ENCODE results near the gene ITGA3.

The ITGA3 gene

DNA sequence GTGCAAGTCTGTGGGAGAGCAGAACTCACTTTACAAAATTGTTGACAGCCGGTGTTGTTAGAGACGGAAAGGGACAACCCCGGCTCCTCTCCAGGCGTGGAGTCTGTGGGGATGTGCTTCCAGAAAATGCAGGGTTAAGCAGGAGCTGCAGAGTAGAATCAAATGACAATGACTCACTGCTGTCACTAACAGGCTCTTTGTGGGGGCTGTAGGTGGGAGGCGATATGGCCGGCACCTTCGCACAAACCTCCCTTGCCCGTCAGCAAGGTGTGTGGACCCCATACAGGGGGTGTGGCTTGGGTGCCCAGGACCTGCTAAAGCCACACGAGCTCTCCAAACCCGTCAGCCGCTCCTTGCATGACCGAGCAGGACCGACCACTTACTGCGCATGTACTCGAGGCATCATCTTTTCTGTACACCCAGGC, 45.0 kb downstream of the ITGA3 start:
- no peak overlapping the region for H3K27ac ChIP-seq
- TF ChIP-seq ZFX (IDR thresholded peaks at IDR 0.05; ENCODE audit: borderline replicate concordance): no peak
- TF ChIP-seq, protein P1, sequence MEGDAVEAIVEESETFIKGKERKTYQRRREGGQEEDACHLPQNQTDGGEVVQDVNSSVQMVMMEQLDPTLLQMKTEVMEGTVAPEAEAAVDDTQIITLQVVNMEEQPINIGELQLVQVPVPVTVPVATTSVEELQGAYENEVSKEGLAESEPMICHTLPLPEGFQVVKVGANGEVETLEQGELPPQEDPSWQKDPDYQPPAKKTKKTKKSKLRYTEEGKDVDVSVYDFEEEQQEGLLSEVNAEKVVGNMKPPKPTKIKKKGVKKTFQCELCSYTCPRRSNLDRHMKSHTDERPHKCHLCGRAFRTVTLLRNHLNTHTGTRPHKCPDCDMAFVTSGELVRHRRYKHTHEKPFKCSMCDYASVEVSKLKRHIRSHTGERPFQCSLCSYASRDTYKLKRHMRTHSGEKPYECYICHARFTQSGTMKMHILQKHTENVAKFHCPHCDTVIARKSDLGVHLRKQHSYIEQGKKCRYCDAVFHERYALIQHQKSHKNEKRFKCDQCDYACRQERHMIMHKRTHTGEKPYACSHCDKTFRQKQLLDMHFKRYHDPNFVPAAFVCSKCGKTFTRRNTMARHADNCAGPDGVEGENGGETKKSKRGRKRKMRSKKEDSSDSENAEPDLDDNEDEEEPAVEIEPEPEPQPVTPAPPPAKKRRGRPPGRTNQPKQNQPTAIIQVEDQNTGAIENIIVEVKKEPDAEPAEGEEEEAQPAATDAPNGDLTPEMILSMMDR (IDR thresholded peaks at IDR 0.05): no peak

DNA sequence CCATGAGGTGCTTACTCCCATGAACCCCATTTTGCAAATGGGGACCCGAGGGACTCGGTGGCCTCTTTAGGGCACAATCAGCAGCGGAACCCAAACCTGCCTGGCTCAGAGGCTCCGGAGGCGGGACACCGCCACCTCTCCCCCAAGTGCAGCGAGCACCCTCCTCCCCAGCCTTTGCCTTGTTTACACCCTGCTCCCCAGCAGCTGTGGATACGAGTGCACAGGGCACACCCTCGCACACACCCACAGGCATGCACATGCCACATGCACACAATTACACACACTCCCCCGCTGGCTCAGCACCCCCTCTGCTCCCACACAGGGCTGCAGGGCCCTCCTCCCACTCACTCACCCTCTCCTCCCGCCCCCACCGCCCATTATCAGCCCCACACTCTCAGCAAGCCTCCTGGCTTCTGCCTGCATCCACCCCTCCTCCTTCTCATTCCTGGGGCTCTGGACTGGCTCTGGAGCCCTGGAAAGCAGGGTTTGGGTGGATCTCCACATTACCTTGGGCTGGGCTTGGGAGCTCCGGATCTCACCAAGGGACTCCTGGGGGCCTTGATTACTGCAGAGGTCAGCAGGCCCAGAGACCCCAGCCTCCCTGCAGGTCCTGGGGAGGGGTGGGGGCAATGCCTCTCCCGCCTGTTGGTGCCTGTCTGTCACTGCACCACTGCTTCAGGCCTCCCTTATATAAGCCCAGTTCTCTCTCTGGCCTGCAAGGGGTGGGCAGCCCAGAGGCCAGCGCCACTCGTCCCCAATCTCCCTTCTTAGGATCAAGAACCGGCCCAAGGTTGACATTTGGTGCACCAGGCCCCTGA, 45.6 kb downstream of the ITGA3 start:
- no peak overlapping the region for H3K27ac ChIP-seq
- no peak for TF ChIP-seq ZFX (IDR thresholded peaks at IDR 0.05; ENCODE audit: borderline replicate concordance)
- TF ChIP-seq, protein P1 (IDR thresholded peaks at IDR 0.05): no peak

DNA sequence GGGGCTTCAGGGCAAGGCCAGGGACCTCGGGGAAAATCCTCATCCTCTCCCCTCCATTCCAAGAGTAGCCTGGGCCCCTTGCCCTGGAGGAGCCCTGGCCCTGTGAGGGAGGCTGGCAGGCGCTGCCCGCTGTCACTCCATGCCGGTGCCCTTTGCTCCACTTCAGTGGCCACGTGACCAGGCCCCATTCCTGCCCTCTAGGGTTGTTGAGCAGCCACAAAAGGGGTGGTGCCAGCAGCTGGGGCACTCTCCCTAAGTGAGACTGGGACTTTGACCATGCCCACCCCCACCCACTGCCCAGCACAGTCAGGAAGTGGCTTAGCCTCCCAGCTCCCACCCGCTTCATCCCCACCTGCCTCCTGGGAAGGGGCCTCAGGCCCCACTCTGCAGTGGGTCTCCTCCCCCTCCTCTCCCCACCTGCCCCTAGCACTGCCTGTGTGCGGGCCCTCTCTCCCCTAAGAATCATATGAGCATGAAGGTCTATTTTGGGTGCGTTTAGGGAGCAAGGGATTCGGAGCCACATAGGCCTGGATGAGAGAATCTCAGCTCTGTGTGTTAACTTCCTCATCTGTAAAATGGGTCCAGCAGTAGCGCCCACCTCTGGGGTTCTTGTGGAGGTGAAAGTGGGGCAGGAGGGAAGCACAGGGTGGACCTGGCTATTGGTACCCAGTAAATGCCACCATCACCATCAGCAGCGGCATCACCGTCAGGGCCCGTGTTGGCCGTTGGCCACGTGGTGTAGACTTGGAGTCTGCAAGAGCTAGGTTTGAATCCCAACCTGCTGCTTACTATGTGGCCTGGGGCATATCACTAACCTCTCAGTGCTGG, 46.5 kb downstream of the ITGA3 start:
- TF ChIP-seq ZFX (IDR thresholded peaks at IDR 0.05; ENCODE audit: borderline replicate concordance): no peak
- TF ChIP-seq, protein P1 (IDR thresholded peaks at IDR 0.05): no peak
- H3K27ac ChIP-seq: no peak overlapping the region

DNA sequence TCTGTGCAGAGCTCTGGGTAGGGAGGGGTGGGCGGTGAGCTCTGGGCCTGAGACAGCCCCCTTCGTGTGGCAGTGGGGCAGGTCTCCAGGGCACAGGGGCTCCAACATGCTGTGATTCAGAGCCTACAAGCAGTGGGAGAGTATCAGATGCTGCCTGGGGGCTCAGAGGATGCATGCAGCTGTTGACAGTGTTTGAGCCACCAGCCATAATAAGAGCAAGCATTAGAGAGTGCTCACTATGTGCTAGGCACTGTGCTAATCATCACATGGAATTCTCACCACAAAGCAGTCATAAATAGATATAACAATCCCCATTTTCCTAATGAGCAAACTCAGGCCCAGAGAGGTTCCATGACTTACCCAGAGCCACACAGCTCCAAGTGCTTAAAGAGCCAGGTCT, 47.3 kb downstream of the ITGA3 start:
- no peak overlapping the region for H3K27ac ChIP-seq
- no peak for TF ChIP-seq ZFX (IDR thresholded peaks at IDR 0.05; ENCODE audit: borderline replicate concordance)
- TF ChIP-seq, protein P1 (IDR thresholded peaks at IDR 0.05): no peak

DNA sequence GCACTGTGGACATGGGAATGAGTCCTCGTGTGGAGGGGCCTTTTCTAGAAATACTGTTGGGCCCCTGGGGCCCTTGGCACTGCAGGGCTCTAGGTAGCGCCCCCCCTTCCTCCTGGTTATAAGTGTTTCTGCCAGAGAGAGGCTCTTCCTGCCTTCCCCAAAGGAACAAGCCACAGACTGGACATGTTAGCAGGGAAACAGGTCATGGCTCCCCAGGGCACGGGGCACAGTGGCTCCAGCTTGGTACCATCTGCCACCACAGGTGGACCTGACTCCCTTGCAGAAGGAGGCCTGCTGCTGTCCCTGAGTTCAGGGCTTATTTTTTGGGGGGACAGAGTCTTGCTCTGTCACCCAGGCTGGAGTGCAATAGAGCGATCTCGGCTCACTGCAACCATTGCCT, 48.0 kb downstream of the ITGA3 start:
- no peak for TF ChIP-seq ZFX (IDR thresholded peaks at IDR 0.05; ENCODE audit: borderline replicate concordance)
- TF ChIP-seq, protein P1 (IDR thresholded peaks at IDR 0.05): no peak
- no peak overlapping the region for H3K27ac ChIP-seq

DNA sequence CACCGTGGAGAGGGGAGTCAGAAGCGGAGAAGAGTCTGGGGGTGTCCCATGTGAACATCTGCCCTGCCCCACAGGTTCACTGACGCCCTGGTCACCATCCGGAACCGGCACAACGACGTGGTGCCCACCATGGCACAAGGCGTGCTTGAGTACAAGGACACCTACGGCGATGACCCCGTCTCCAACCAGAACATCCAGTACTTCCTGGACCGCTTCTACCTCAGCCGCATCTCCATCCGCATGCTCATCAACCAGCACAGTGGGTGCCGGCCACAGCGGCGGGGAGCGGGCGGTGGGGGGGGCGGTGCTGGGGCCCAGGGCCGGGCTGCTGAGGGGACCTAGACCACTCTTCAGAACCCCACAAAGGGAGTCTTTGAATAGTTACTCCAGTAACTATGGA, 49.9 kb downstream of the ITGA3 start:
- TF ChIP-seq ZFX (IDR thresholded peaks at IDR 0.05; ENCODE audit: borderline replicate concordance): no peak
- TF ChIP-seq, protein P1 (IDR thresholded peaks at IDR 0.05): no peak

More for the DNA sequence above, 49.9 kb downstream of the ITGA3 start:
- no peak overlapping the region for H3K27ac ChIP-seq
